Measurements from ENCODE around the gene RBM4. TPM values are rescaled to one million over a fixed set of nuclear protein-coding genes. Genes with fewer than 3 reads are reported as not detected.
A peak's percentile ranks its signal among the peaks of the same experiment; 100 is the strongest.
"Not testable (repeated sequence)": the region's sequence is repeated elsewhere in the genome, so short reads cannot be mapped to it uniquely, and the experiment has no call there.

Gene RBM4
- total and polyA plus RNA-seq, 8 donors: 100 to 246 (median 221) TPM

- Histone ChIP-seq H3K4me3 (no peak overlapping the region), H3K4me1 (peaks cover 12 to 30% of the 10 kb centered on the region in 2 donors), H3K36me3 (peaks cover 0 to 32% of the 10 kb centered on the region in 2 donors), H3K27me3 (no peaks in the 10 kb centered on the region), H3K27ac (no peak overlapping the region), H3K9me3 (no peaks in the 10 kb centered on the region)
- intact Hi-C loops (cut with DNase I): no loop called here
- ATAC-seq: no peak
- no peak for TF ChIP-seq CTCF (IDR thresholded peaks at IDR 0.05)
- DNase-seq: peak in 1 of 4 donors; percentile 55
Observed at GRCh38 chr11:66598993-66599392, 39.5 kb upstream of the RBM4 start.

- no peak for ATAC-seq
- Histone ChIP-seq H3K4me3 (no peak overlapping the region), H3K27ac (peak overlapping the region in 1 of 2 donors; percentile 5), H3K9me3 (no peaks in the 10 kb centered on the region), H3K27me3 (no peaks in the 10 kb centered on the region), H3K4me1 (peaks cover 8 to 18% of the 10 kb centered on the region in 2 donors), H3K36me3 (peaks cover 0 to 44% of the 10 kb centered on the region in 2 donors)
- intact Hi-C loops (cut with DNase I): no loop called here
- TF ChIP-seq CTCF (IDR thresholded peaks at IDR 0.05): no peak
- DNase-seq: no peak
Observed at GRCh38 chr11:66600219-66600618, 38.3 kb upstream of the RBM4 start.

GRCh38 chr11:66600631-66601233, 37.8 kb upstream of the RBM4 start:
- Histone ChIP-seq H3K27me3 (no peaks in the 10 kb centered on the region), H3K9me3 (no peaks in the 10 kb centered on the region), H3K27ac (peak overlapping the region in 1 of 2 donors; percentile 5), H3K4me1 (peaks cover 3 to 13% of the 10 kb centered on the region in 2 donors), H3K36me3 (peaks cover 0 to 49% of the 10 kb centered on the region in 2 donors), H3K4me3 (no peak overlapping the region)
- ATAC-seq (no peak), DNase-seq (peak in 1 of 4 donors; percentile 4)
- TF ChIP-seq CTCF (IDR thresholded peaks at IDR 0.05): no peak
- intact Hi-C loops (cut with DNase I): no loop called here

- intact Hi-C loops (cut with DNase I): no loop called here
- Histone ChIP-seq H3K27ac (no peak overlapping the region), H3K9me3 (no peaks in the 10 kb centered on the region), H3K27me3 (no peaks in the 10 kb centered on the region), H3K4me1 (peaks cover 0 to 14% of the 10 kb centered on the region in 2 donors), H3K4me3 (no peak overlapping the region), H3K36me3 (peaks cover 0 to 58% of the 10 kb centered on the region in 2 donors)
- no peak for TF ChIP-seq CTCF (IDR thresholded peaks at IDR 0.05)
- DNase-seq (peak in 1 of 4 donors; percentile 62), ATAC-seq (no peak)
Observed at GRCh38 chr11:66603072-66603471, 35.4 kb upstream of the RBM4 start.

GRCh38 chr11:66604155-66604554, 34.3 kb upstream of the RBM4 start:
- H3K4me1 ChIP-seq: peaks cover 0 to 16% of the 10 kb centered on the region in 2 donors
- no peak for TF ChIP-seq CTCF (IDR thresholded peaks at IDR 0.05)
- no peak overlapping the region for H3K27ac ChIP-seq
- no peaks in the 10 kb centered on the region for H3K9me3 ChIP-seq
- no peak for DNase-seq
- intact Hi-C loops (cut with DNase I): no loop called here
- H3K36me3 ChIP-seq: peaks cover 0 to 55% of the 10 kb centered on the region in 2 donors
- no peaks in the 10 kb centered on the region for H3K27me3 ChIP-seq
- ATAC-seq: no peak
- no peak overlapping the region for H3K4me3 ChIP-seq

GRCh38 chr11:66606608-66607007, 31.9 kb upstream of the RBM4 start:
- ATAC-seq; H3K27me3 ChIP-seq; DNase-seq; H3K4me1 ChIP-seq; H3K4me3 ChIP-seq; H3K9me3 ChIP-seq; intact Hi-C loops (cut with DNase I): not testable (repeated sequence)
- Histone ChIP-seq H3K27ac (peak overlapping the region in 1 of 2 donors; percentile 13), H3K36me3 (peaks cover 0 to 36% of the 10 kb centered on the region in 2 donors)
